ENCODE results near the gene REXO5. TPM values are rescaled to one million over a fixed set of nuclear protein-coding genes. Genes with fewer than 3 reads are reported as not detected.

REXO5 gene
- total RNA-seq, 1 experiment from 2014 or later: 4.0 TPM

GRCh38 chr16:20899071-20899470 lies 92.7 kb downstream of the REXO5 start:
- no peak for ATAC-seq
- TSS peak; percentile 28 for BruUV-seq (replicated peaks)

More at GRCh38 chr16:20899071-20899470, 92.7 kb downstream of the REXO5 start:
- Histone ChIP-seq H3K4me2 (ENCODE audit: low read length) (peak overlapping the region; percentile 95), H3K9me3 (ENCODE audit: low read length) (no peaks in the 10 kb centered on the region), H3K4me1 (ENCODE audit: insufficient read depth, low read length) (peaks cover 52% of the 10 kb centered on the region), H4K20me1 (ENCODE audit: low read length) (peaks cover 15% of the 10 kb centered on the region; the same call in 1 of the 2 replicates), H3K79me2 (ENCODE audit: low read length) (peaks cover 96% of the 10 kb centered on the region), H2AFZ (ENCODE audit: low read length) (no peak overlapping the region), H3K9ac (ENCODE audit: low read length) (peak overlapping the region; percentile 99), H3K27ac (ENCODE audit: low read length) (no peak overlapping the region), H3K9me2 (replicated peaks; ENCODE audit: low read length) (no peaks in the 10 kb centered on the region), H3K36me3 (ENCODE audit: low read depth, low read length) (peaks cover 16% of the 10 kb centered on the region), H3F3A (ENCODE audit: low read length, unreplicated experiment) (peaks cover 4% of the 10 kb centered on the region), H3K27me3 (ENCODE audit: low read length) (no peaks in the 10 kb centered on the region), H3K4me3 (ENCODE audit: low read length) (peak overlapping the region; percentile 96)
- TF ChIP-seq EZH2 (IDR thresholded peaks at IDR 0.05; ENCODE audit: low read length, unreplicated experiment) (no peak), EZH2phosphoT487 (IDR thresholded peaks at IDR 0.05; ENCODE audit: borderline replicate concordance, low read length) (no peak), CTCF (conservative IDR thresholded peaks at IDR 0.05; ENCODE audit: low read depth, low read length) (no peak)
- no peak for DNase-seq
- CTCF ChIA-PET: no interaction called here
- POLR2A ChIA-PET (ENCODE audit: unreplicated experiment): interaction anchor here (0.5 to 0.6 kb wide), 2 partner anchors 32 to 200 kb away, joined by 3 to 4 read pairs; no protein-coding TSS in a partner anchor
- intact Hi-C loops (cut with micrococcal nuclease): loop anchor here (1.0 kb wide), 1 partner anchor 48 kb away; no protein-coding TSS in a partner anchor

Other genes with a start within 250 kb of the REXO5 start
- gene ACSM2B, start 230.2 kb upstream of the REXO5 start, total RNA-seq (2014; rRNA removed): not detected in 2 replicates
- not detected in 2 replicates for gene ACSM1, start 108.8 kb upstream of the REXO5 start, total RNA-seq (2014; rRNA removed)
- gene THUMPD1, start 64.7 kb upstream of the REXO5 start, total RNA-seq (2014; rRNA removed): 44.9 and 45.6 TPM in 2 replicates
- gene ACSM3, start 42.5 kb upstream of the REXO5 start, total RNA-seq (2014; rRNA removed): 4.0 and 5.2 TPM in 2 replicates
- 13.2 and 15.4 TPM in 2 replicates for gene ERI2, start 55 bp upstream of the REXO5 start, total RNA-seq (2014; rRNA removed)
- gene DCUN1D3, start 93.8 kb downstream of the REXO5 start, total RNA-seq (2014; rRNA removed): 8.5 and 10.5 TPM in 2 replicates
- 21.9 and 35.1 TPM in 2 replicates for gene LYRM1, start 94.2 kb downstream of the REXO5 start, total RNA-seq (2014; rRNA removed)